GM12878 (cell line): ENCODE measurements around the gene NUMA1. TPM values are rescaled to one million over a fixed set of nuclear protein-coding genes. Genes with fewer than 3 reads are reported as not detected.

Experiments used
- ATAC-seq: fragments of 200-7000 bp; cut with Tn5 transposase; 3 replicates; pipeline ENCODE4 v1.9.1; 2020; ENCODE audit warnings: mild to moderate bottlenecking, moderate library complexity
- BruUV-seq: library from RNA; stranded (reverse); fragments of 400-500 nt; replicated peaks from 2 replicates; lab custom pipeline; 2021; lab: Mats Ljungman, UMichigan
- CTCF ChIA-PET: fragments of 300-600 bp; sonication (Branson Sonifier 250); formaldehyde crosslinking; extraction: SDS; loops from one replicate; lab custom pipeline; 2021; ENCODE audit warnings: inconsistent platforms; lab: Yijun Ruan, JAX
- POLR2A ChIA-PET: fragments of 350-600 bp; formaldehyde crosslinking; extraction: SDS; loops from one replicate; lab custom pipeline; 2021; ENCODE audit warnings: inconsistent platforms; lab: Charles Lee
- RAD21 ChIA-PET: fragments of 300-600 bp; sonication (Branson Sonifier 250); formaldehyde crosslinking; loops from one replicate; lab custom pipeline; 2023; ENCODE audit warnings: antibody characterized with exemption; ENCODE audit not compliant: unreplicated experiment; lab: Charles Lee
- SMC1A ChIA-PET: fragments of 300-600 bp; sonication (Branson Sonifier 250); formaldehyde crosslinking; loops from one replicate; lab custom pipeline; 2023; ENCODE audit not compliant: unreplicated experiment, uncharacterized antibody; lab: Charles Lee
- DNase-seq: peaks from one replicate; pipeline ENCODE4 v3.0.0-alpha.2; 2011; ENCODE audit warnings: low read depth, low spot score
- FAIRE-seq: peaks from 3 replicates; lab custom pipeline; 2011; peaks lifted over from hg19 to GRCh38; lab: Jason Lieb, UNC
- H2AFZ ChIP-seq: 2 replicates; pipeline ENCODE4 v1.6.0; 2011; ENCODE audit warnings: low read depth, low read length, control low read depth; ENCODE audit not compliant: control insufficient read depth
- H3K27ac ChIP-seq: 2 replicates; pipeline ENCODE4 v1.5.1; 2011; ENCODE audit warnings: control low read depth; ENCODE audit not compliant: control insufficient read depth, insufficient read depth
- H3K27me3 ChIP-seq, 2 experiments: replicated peaks in 1 of 2; 2 replicates each; pipeline versions ENCODE4 v1.6.0 to v1.6.1; 2011; ENCODE audit warnings: low read length in 1 of 2; ENCODE audit not compliant: control insufficient read depth in 2 of 2, insufficient read depth in 2 of 2
- H3K36me3 ChIP-seq, 2 experiments: 2 replicates each; pipeline ENCODE4 v1.5.1; 2011; ENCODE audit warnings: low read length in 1 of 2; ENCODE audit not compliant: control insufficient read depth in 2 of 2, insufficient read depth in 2 of 2
- H3K4me1 ChIP-seq: 2 replicates; pipeline ENCODE4 v1.6.1; 2011; ENCODE audit warnings: mild to moderate bottlenecking, low read length, moderate library complexity, mixed read lengths; ENCODE audit not compliant: control insufficient read depth, insufficient read depth
- H3K4me2 ChIP-seq: 2 replicates; pipeline ENCODE4 v1.6.0; 2011; ENCODE audit warnings: control low read depth; ENCODE audit not compliant: control insufficient read depth, insufficient read depth
- H3K4me3 ChIP-seq: fragments of 200-600 bp; sonication (generic); 2 replicates; pipeline ENCODE4 v1.5.1; 2016
- H3K79me2 ChIP-seq: 2 replicates; pipeline ENCODE4 v1.6.0; 2011; ENCODE audit warnings: low read length; ENCODE audit not compliant: control insufficient read depth, insufficient read depth
- H3K9ac ChIP-seq: 2 replicates; pipeline ENCODE4 v1.8.0; 2011; ENCODE audit warnings: low read length, control low read depth, mixed read lengths; ENCODE audit not compliant: control insufficient read depth, insufficient read depth
- H3K9me3 ChIP-seq: replicated peaks from 3 replicates; pipeline ENCODE4 v1.5.1; 2011; ENCODE audit warnings: mild to moderate bottlenecking, low read length; ENCODE audit not compliant: control insufficient read depth, insufficient read depth
- H4K20me1 ChIP-seq: 2 replicates; pipeline ENCODE4 v1.6.0; 2011; ENCODE audit not compliant: control insufficient read depth, insufficient read depth
- BCLAF1 ChIP-seq: fragments of 450-650 bp; IDR thresholded peaks from 2 replicates; pipeline ENCODE4 v1.6.1; 2017; ENCODE audit warnings: antibody characterized with exemption, mild to moderate bottlenecking, moderate library complexity
- NR2C1 ChIP-seq: fragments of 450-650 bp; IDR thresholded peaks from 2 replicates; pipeline ENCODE4 v1.6.1; 2017; ENCODE audit warnings: antibody characterized with exemption, mild to moderate bottlenecking, moderate library complexity
- NR2F1 ChIP-seq: fragments of 450-650 bp; conservative IDR thresholded peaks from 2 replicates; pipeline ENCODE4 v1.6.1; 2017; ENCODE audit warnings: mild to moderate bottlenecking
- POLR2A ChIP-seq: IDR thresholded peaks from 2 replicates; pipeline ENCODE4 v1.6.1; 2011; ENCODE audit warnings: low read depth, mild to moderate bottlenecking, low read length
- POLR2AphosphoS5 ChIP-seq: IDR thresholded peaks from 2 replicates; pipeline ENCODE4 v1.6.1; 2011; ENCODE audit warnings: mild to moderate bottlenecking, low read length, inconsistent platforms
- RCOR1 ChIP-seq: conservative IDR thresholded peaks from 2 replicates; pipeline ENCODE4 v1.6.1; 2012; ENCODE audit warnings: low read depth, low read length, improper control_type of control experiment
- RFX5 ChIP-seq: IDR thresholded peaks from 2 replicates; pipeline ENCODE4 v1.6.1; 2011; ENCODE audit warnings: low read depth, low read length, improper control_type of control experiment
- SREBF2 ChIP-seq: IDR thresholded peaks from 2 replicates; pipeline ENCODE4 v1.6.1; 2012; ENCODE audit warnings: mild to moderate bottlenecking, low read length
- TCF7 ChIP-seq: IDR thresholded peaks from 2 replicates; pipeline ENCODE4 v1.6.1; 2014; ENCODE audit warnings: antibody characterized with exemption, borderline replicate concordance
- WGBS: methylation state at CpG from one replicate; pipeline ENCODE4 v1.1.6; 2016; ENCODE audit warnings: low lambda C conversion rate; ENCODE audit not compliant: insufficient replicate concordance, insufficient coverage; ENCODE audit errors: missing lambda C conversion rate; 5-methylcytosine and 5-hydroxymethylcytosine counted together
- in situ Hi-C: fragments of 300-500 bp; cut with MboI; formaldehyde crosslinking; loops from 9 replicates; pipeline ENCODE4 v1.14.3; 2018; ENCODE audit warnings: mixed read lengths
- intact Hi-C: fragments of 100-400 bp; cut with micrococcal nuclease; formaldehyde crosslinking; loops from one replicate; pipeline ENCODE4 v1.14.2; 2022; ENCODE audit not compliant: unreplicated experiment
- polyA plus RNA-seq, 11 experiments: library from polyadenylated mRNA; depleted of rRNA in 4 of 11; unstranded in 6 of 11; stranded (reverse) in 5 of 11; fragments of >200 nt; fragmentation: Nextera tagmentation in 4 of 11; fragmentation: Illumina TruSeq in 1 of 11; extraction: Ambion mirVana in 4 of 11; extraction: Trizol in 1 of 11; gene quantifications; 1 replicate in 1 of 11; 2 replicates in 10 of 11; pipeline versions ENCODE4 v1.2.1 to v1.2.3, GENCODE V29; 2011 to 2016; ENCODE audit warnings: inconsistent platforms in 2 of 11, missing spikeins in 2 of 11, low read depth in 1 of 11
- total RNA-seq, 4 experiments: library from RNA; depleted of rRNA in 3 of 4; stranded (reverse); fragments of >200 nt in 3 of 4; fragmentation: Illumina TruSeq in 1 of 4; extraction: Trizol in 1 of 4; gene quantifications; 2 replicates each; pipeline versions ENCODE4 v1.2.1 to v1.2.3, GENCODE V29; 2013 to 2021

The NUMA1 gene
- total and polyA plus RNA-seq, 10 of the 15 experiments (the other 5 are each of a cell fraction or from before 2014, with no cell fraction given), result 5.5 to 111 (median 61.0) TPM

GRCh38 chr11:72036687-72037086 is 43.7 kb downstream of the NUMA1 start (continued):
- no peak for TF ChIP-seq TCF7
- no peak for TF ChIP-seq SREBF2

- POLR2A ChIA-PET, result interaction anchor here (0.6 to 1.8 kb wide), 4 partner anchors 17 to 69 kb away, joined by 3 to 14 read pairs (median 5); no protein-coding TSS in a partner anchor
These were observed 49.8 kb downstream of the NUMA1 start for GRCh38 chr11:72030472-72031045.

GRCh38 chr11:72026090-72026489 is 54.3 kb downstream of the NUMA1 start:
- Histone ChIP-seq H3K27me3 (no peaks in the 10 kb centered on the region), H3K79me2 (peaks cover 2% of the 10 kb centered on the region), H3K27ac (no peak overlapping the region), H3K4me2 (no peak overlapping the region), H3K9me3 (no peaks in the 10 kb centered on the region), H3K9ac (no peak overlapping the region), H2AFZ (no peak overlapping the region), H3K4me1 (no peaks in the 10 kb centered on the region), H4K20me1 (no peaks in the 10 kb centered on the region; the same call in 1 of the 2 replicates), H3K36me3 (peaks cover 29 to 41% of the 10 kb centered on the region in 2 experiments), H3K4me3 (no peak overlapping the region)
- BruUV-seq, result no TSS peak
- SMC1A ChIA-PET, result interaction anchor here (0.7 to 13.4 kb wide), 15 partner anchors 14 to 408 kb away, joined by 3 to 245 read pairs (median 14); partner anchors contain the start of genes CLPB, LAMTOR1 and LRRC51
- DNase-seq, result no peak
- FAIRE-seq, result no peak
- intact Hi-C loops (loop anchor here (5.0 kb wide), 1 partner anchor 406 kb away; the partner anchor contains the start of gene CLPB), in situ Hi-C loops (no loop called here)
- WGBS, result 100% methylated on average over 1 of the region's 1 CpG
- POLR2A ChIA-PET, result interaction anchor here (0.6 to 2.3 kb wide), 3 partner anchors 61 to 67 kb away, joined by 3 to 14 read pairs (median 7); no protein-coding TSS in a partner anchor
- ATAC-seq, result no peak
- RAD21 ChIA-PET, result interaction anchor here (0.8 to 7.3 kb wide), 12 partner anchors 12 to 405 kb away, joined by 3 to 112 read pairs (median 8); no protein-coding TSS in a partner anchor
- CTCF ChIA-PET, result interaction anchor here (1.2 to 18.1 kb wide), 16 partner anchors 10 to 405 kb away, joined by 3 to 416 read pairs (median 22); partner anchors contain the start of genes LAMTOR1 and XNDC1N
- no peak for TF ChIP-seq SREBF2
- TF ChIP-seq BCLAF1, result no peak
- TF ChIP-seq RFX5, result no peak
- no peak for TF ChIP-seq NR2F1
- TF ChIP-seq RCOR1, result no peak
- no peak for TF ChIP-seq NR2C1
- TF ChIP-seq POLR2A, result no peak

More at GRCh38 chr11:72030472-72031045, 49.8 kb downstream of the NUMA1 start:
- Histone ChIP-seq H3K27ac (no peak overlapping the region), H3K4me2 (no peak overlapping the region), H3K27me3 (no peaks in the 10 kb centered on the region), H3K79me2 (peaks cover 2% of the 10 kb centered on the region), H3K9ac (no peak overlapping the region), H3K4me3 (no peak overlapping the region), H2AFZ (no peak overlapping the region), H3K36me3 (peaks cover 10 to 24% of the 10 kb centered on the region in 2 experiments; a peak in 3 of 4 replicates), H3K9me3 (no peaks in the 10 kb centered on the region), H3K4me1 (no peaks in the 10 kb centered on the region), H4K20me1 (no peaks in the 10 kb centered on the region)
- TF ChIP-seq POLR2AphosphoS5, result no peak
- BruUV-seq, result no TSS peak
- SMC1A ChIA-PET, result interaction anchor here (0.6 to 13.4 kb wide), 12 partner anchors 8 to 400 kb away, joined by 3 to 245 read pairs (median 3); partner anchors contain the start of genes LAMTOR1 and XNDC1N
- DNase-seq, result no peak
- no peak for FAIRE-seq
- no peak for ATAC-seq
- WGBS, result 65% methylated on average over 1 of the region's 1 CpG
- CTCF ChIA-PET, result interaction anchor here (0.8 to 18.1 kb wide), 9 partner anchors 8 to 400 kb away, joined by 3 to 416 read pairs (median 9); partner anchors contain the start of gene LAMTOR1
- in situ Hi-C loops, result no loop called here
- intact Hi-C loops, result no loop called here
- RAD21 ChIA-PET, result interaction anchor here (1.5 to 4.3 kb wide), 2 partner anchors 9 to 60 kb away, joined by 4 to 16 read pairs; no protein-coding TSS in a partner anchor
